T-cell (primary cell): ENCODE results near the gene SPCS2. TPM values are rescaled to one million over a fixed set of nuclear protein-coding genes. Genes with fewer than 3 reads are reported as not detected.
A peak's percentile ranks its signal among the peaks of the same experiment; 100 is the strongest.

Experiments used
- ATAC-seq, 4 experiments: fragments of 200-7000 bp in 3 of 4; fragments of 150-1000 bp in 1 of 4; cut with Tn5 transposase; replicated peaks in 1 of 4; 1 replicate in 3 of 4; 2 replicates in 1 of 4; pipeline ENCODE4 v1.10.0; 2021; ENCODE audit warnings: moderate library complexity in 3 of 4, mild to moderate bottlenecking in 2 of 4, moderate number of reproducible peaks in 1 of 4
- CTCF ChIA-PET, 2 donors: fragments of 300-600 bp; sonication (Branson Sonifier 250); formaldehyde crosslinking; loops; one replicate each; lab custom pipeline; 2022; ENCODE audit warnings: antibody characterized with exemption in 2 of 2; lab: Charles Lee
- POLR2A ChIA-PET, 2 donors: fragments of 300-600 bp; sonication (Branson Sonifier 250); formaldehyde crosslinking; loops; one replicate each; lab custom pipeline; 2022; ENCODE audit warnings: antibody characterized with exemption in 2 of 2; lab: Charles Lee
- DNase-seq, 35 experiments: peaks; one replicate each; pipeline versions ENCODE4 v3.0.0 to v3.0.0-alpha.2; 2013 to 2023
- H3K27ac ChIP-seq: one replicate; pipeline ENCODE4 v1.5.1; 2013; ENCODE audit warnings: low read length
- H3K27me3 ChIP-seq, 2 experiments: replicated peaks in 1 of 2; 1 replicate in 1 of 2; 2 replicates in 1 of 2; pipeline versions ENCODE4 v1.6.1 to v1.7.0; 2013; ENCODE audit warnings: low read length in 1 of 2, mixed read lengths in 1 of 2; ENCODE audit not compliant: control insufficient read depth in 2 of 2, insufficient read depth in 2 of 2; ENCODE audit errors: extremely low read depth in 1 of 2
- H3K36me3 ChIP-seq, 2 donors: 1 replicate in 1 of 2; 2 replicates in 1 of 2; pipeline versions ENCODE4 v1.6.1 to v1.7.0; 2013; ENCODE audit warnings: low read length in 1 of 2; ENCODE audit not compliant: control insufficient read depth in 2 of 2, insufficient read depth in 1 of 2; ENCODE audit errors: extremely low read depth in 1 of 2
- H3K4me1 ChIP-seq, 2 experiments: 1 replicate in 1 of 2; 2 replicates in 1 of 2; pipeline versions ENCODE4 v1.6.1 to v1.7.0; 2013; ENCODE audit warnings: low read length in 2 of 2, mixed read lengths in 1 of 2; ENCODE audit not compliant: insufficient read depth in 2 of 2, control insufficient read depth in 1 of 2; ENCODE audit errors: extremely low read depth in 1 of 2
- H3K4me3 ChIP-seq, 2 donors: 1 replicate in 1 of 2; 2 replicates in 1 of 2; pipeline versions ENCODE4 v1.5.1 to v1.7.0; 2013; ENCODE audit warnings: mild to moderate bottlenecking in 2 of 2, low read length in 1 of 2, moderate library complexity in 1 of 2; ENCODE audit not compliant: control insufficient read depth in 1 of 2; ENCODE audit errors: extremely low read depth in 1 of 2
- H3K9me3 ChIP-seq: 2 replicates; pipeline ENCODE4 v1.7.0; 2013
- H3K27ac Mint-ChIP-seq, 2 donors: one replicate each; pipeline ENCODE4 v1.8.0; 2020 to 2021; ENCODE audit warnings: mild to moderate bottlenecking in 2 of 2, mixed read lengths in 2 of 2
- H3K27me3 Mint-ChIP-seq, 2 donors: one replicate each; pipeline ENCODE4 v1.8.0; 2021 to 2022; ENCODE audit warnings: mixed read lengths in 2 of 2
- H3K36me3 Mint-ChIP-seq: one replicate; pipeline ENCODE4 v1.8.0; 2021; ENCODE audit warnings: mixed read lengths
- H3K4me1 Mint-ChIP-seq, 3 donors: one replicate each; pipeline ENCODE4 v1.8.0; 2020 to 2022; ENCODE audit warnings: mixed read lengths in 3 of 3, mild to moderate bottlenecking in 1 of 3
- H3K4me3 Mint-ChIP-seq, 3 donors: one replicate each; pipeline ENCODE4 v1.8.0; 2020 to 2022; ENCODE audit warnings: mild to moderate bottlenecking in 3 of 3, mixed read lengths in 3 of 3, moderate library complexity in 3 of 3
- H3K9me3 Mint-ChIP-seq, 3 donors: one replicate each; pipeline ENCODE4 v1.8.0; 2020 to 2022; ENCODE audit warnings: mixed read lengths in 3 of 3
- WGBS: methylation state at CpG from one replicate; pipeline ENCODE4 v1.1.5; 2013; ENCODE audit warnings: missing lambda C conversion rate; ENCODE audit not compliant: insufficient coverage; 5-methylcytosine and 5-hydroxymethylcytosine counted together
- total RNA-seq, 35 experiments: library from RNA in 6 of 35; stranded (reverse) in 6 of 35; fragments of 120-200 nt in 1 of 35; gene quantifications; one replicate each; pipeline versions ENCODE4 v1.2.1 to v1.2.4 and lab custom pipeline; 2013 to 2026

Gene SPCS2
- total RNA-seq, 5 donors from 2014 or later (not counting 1 experiment from before 2014, with no cell fraction given), result 75.4 to 101 (median 90.8) TPM

- CTCF ChIA-PET, result no interaction called here
- H3K27me3 Mint-ChIP-seq, result no peaks in the 10 kb centered on the region
Measured at GRCh38 chr11:74925281-74925680, 23.8 kb upstream of the SPCS2 start.

GRCh38 chr11:74926304-74927030 lies 22.6 kb upstream of the SPCS2 start:
- Mint-ChIP-seq H3K4me1 (no peaks in the 10 kb centered on the region), H3K9me3 (no peaks in the 10 kb centered on the region), H3K27me3 (no peaks in the 10 kb centered on the region), H3K36me3 (peaks cover 10% of the 10 kb centered on the region), H3K27ac (no peak overlapping the region), H3K4me3 (no peak overlapping the region)
- ChIA-PET POLR2A (no interaction called here), CTCF (interaction anchor here (0.6 to 0.8 kb wide), 2 partner anchors 397 to 1223 kb away, joined by 3 read pairs; no protein-coding TSS in a partner anchor)
- Histone ChIP-seq H3K9me3 (no peaks in the 10 kb centered on the region), H3K36me3 (no peaks in the 10 kb centered on the region), H3K4me1 (no peaks in the 10 kb centered on the region), H3K27me3 (no peaks in the 10 kb centered on the region), H3K4me3 (no peak overlapping the region), H3K27ac (no peak overlapping the region)
- WGBS, result 98% methylated on average over 4 of the region's 8 CpGs
- DNase-seq, result no peak
- ATAC-seq, result no peak

More at GRCh38 chr11:74925281-74925680, 23.8 kb upstream of the SPCS2 start:
- no peaks in the 10 kb centered on the region for H3K27me3 ChIP-seq
- DNase-seq (no peak), ATAC-seq (no peak)
- no peak overlapping the region for H3K4me3 ChIP-seq
- no peaks in the 10 kb centered on the region for H3K9me3 Mint-ChIP-seq
- no peak overlapping the region for H3K27ac ChIP-seq
- H3K36me3 ChIP-seq, result peaks cover 0 to 7% of the 10 kb centered on the region in 2 donors
- POLR2A ChIA-PET, result no interaction called here
- H3K4me1 Mint-ChIP-seq, result no peaks in the 10 kb centered on the region
- no peaks in the 10 kb centered on the region for H3K4me1 ChIP-seq
- no peak overlapping the region for H3K27ac Mint-ChIP-seq
- H3K36me3 Mint-ChIP-seq, result peaks cover 18% of the 10 kb centered on the region
- H3K9me3 ChIP-seq, result no peaks in the 10 kb centered on the region
- no peak overlapping the region for H3K4me3 Mint-ChIP-seq
- WGBS, result no CpG with 5 or more reads among the region's 4 CpGs

- H3K9me3 ChIP-seq, result no peaks in the 10 kb centered on the region
- H3K36me3 ChIP-seq, result no peaks in the 10 kb centered on the region
- H3K27ac ChIP-seq, result no peak overlapping the region
- Mint-ChIP-seq H3K36me3 (peaks cover 8% of the 10 kb centered on the region), H3K27me3 (no peaks in the 10 kb centered on the region), H3K9me3 (no peaks in the 10 kb centered on the region), H3K27ac (no peak overlapping the region), H3K4me3 (no peak overlapping the region), H3K4me1 (no peaks in the 10 kb centered on the region)
- DNase-seq, result no peak
- CTCF ChIA-PET, result no interaction called here
- H3K4me1 ChIP-seq, result no peaks in the 10 kb centered on the region
- POLR2A ChIA-PET, result no interaction called here
- H3K4me3 ChIP-seq, result no peak overlapping the region
- no peak for ATAC-seq
- no peaks in the 10 kb centered on the region for H3K27me3 ChIP-seq
Measured at GRCh38 chr11:74927496-74927895, 21.6 kb upstream of the SPCS2 start.

GRCh38 chr11:74929431-74930363 lies 19.4 kb upstream of the SPCS2 start:
- H3K27me3 ChIP-seq, result no peaks in the 10 kb centered on the region
- H3K4me3 Mint-ChIP-seq, result no peak overlapping the region
- ATAC-seq (peak; percentile 72 to 84 (median 78)), DNase-seq (peak; percentile 4 to 89 (median 52))
- no peaks in the 10 kb centered on the region for H3K9me3 Mint-ChIP-seq
- no peak overlapping the region for H3K4me3 ChIP-seq
- H3K27ac Mint-ChIP-seq, result no peak overlapping the region
- ChIA-PET CTCF (interaction anchor here (0.5 to 2.0 kb wide), 15 partner anchors 11 to 455 kb away, joined by 3 to 15 read pairs (median 3); no protein-coding TSS in a partner anchor), POLR2A (no interaction called here)
- H3K4me1 Mint-ChIP-seq, result no peaks in the 10 kb centered on the region
- H3K4me1 ChIP-seq, result no peaks in the 10 kb centered on the region
- H3K27ac ChIP-seq, result no peak overlapping the region
- H3K9me3 ChIP-seq, result no peaks in the 10 kb centered on the region
- peaks cover 13% of the 10 kb centered on the region for H3K36me3 Mint-ChIP-seq
- 77% methylated on average over 4 of the region's 8 CpGs for WGBS
- H3K27me3 Mint-ChIP-seq, result no peaks in the 10 kb centered on the region
- H3K36me3 ChIP-seq, result peaks cover 0 to 19% of the 10 kb centered on the region in 2 donors

- Histone ChIP-seq H3K27me3 (no peaks in the 10 kb centered on the region), H3K4me1 (no peaks in the 10 kb centered on the region), H3K36me3 (peaks cover 2 to 41% of the 10 kb centered on the region in 2 donors), H3K4me3 (no peak overlapping the region), H3K27ac (no peak overlapping the region), H3K9me3 (no peaks in the 10 kb centered on the region)
- H3K4me1 Mint-ChIP-seq, result no peaks in the 10 kb centered on the region
- H3K36me3 Mint-ChIP-seq, result peaks cover 27% of the 10 kb centered on the region
- no peak for DNase-seq
- H3K27ac Mint-ChIP-seq, result peak overlapping the region in 1 of 2 donors; percentile 24
- H3K27me3 Mint-ChIP-seq, result no peaks in the 10 kb centered on the region
- ATAC-seq, result no peak
- CTCF ChIA-PET, result interaction anchor here (0.6 to 1.5 kb wide), 5 partner anchors 9 to 316 kb away, joined by 3 to 4 read pairs (median 3); no protein-coding TSS in a partner anchor
- H3K4me3 Mint-ChIP-seq, result no peak overlapping the region
- WGBS, result 70% methylated on average over 5 of the region's 5 CpGs
- POLR2A ChIA-PET, result no interaction called here
- H3K9me3 Mint-ChIP-seq, result no peaks in the 10 kb centered on the region
Measured at GRCh38 chr11:74932169-74932568, 16.9 kb upstream of the SPCS2 start.

DNA sequence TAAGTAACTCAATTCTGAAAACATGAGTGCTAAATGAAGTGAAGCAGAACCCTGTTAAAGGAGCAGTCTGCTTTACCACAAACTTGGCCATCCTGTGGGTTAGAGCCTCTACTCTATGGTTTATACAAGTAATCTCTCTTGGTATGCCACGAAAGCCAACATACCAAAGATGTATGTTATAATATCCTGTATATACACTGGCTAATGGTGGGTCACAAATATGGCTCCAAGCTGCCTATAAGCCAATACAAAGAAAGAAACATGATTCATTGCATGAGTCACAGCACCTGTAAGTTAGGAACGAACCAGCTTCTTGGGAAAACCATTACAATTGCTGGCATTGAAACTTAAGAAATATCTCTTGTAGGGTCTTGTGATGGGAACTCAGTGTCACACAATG lies 16.3 kb upstream of the SPCS2 start:
- no peaks in the 10 kb centered on the region for H3K27me3 ChIP-seq
- DNase-seq (no peak), ATAC-seq (no peak)
- no CpG with 5 or more reads among the region's 2 CpGs for WGBS
- no peaks in the 10 kb centered on the region for H3K4me1 ChIP-seq
- no peak overlapping the region for H3K27ac Mint-ChIP-seq
- H3K27ac ChIP-seq, result no peak overlapping the region
- H3K4me1 Mint-ChIP-seq, result no peaks in the 10 kb centered on the region
- H3K4me3 Mint-ChIP-seq, result no peak overlapping the region
- CTCF ChIA-PET, result interaction anchor here in 1 of 2 donors (1.5 kb wide), 1 partner anchor 316 kb away, joined by 4 read pairs; no protein-coding TSS in a partner anchor
- POLR2A ChIA-PET, result no interaction called here
- H3K36me3 Mint-ChIP-seq, result peaks cover 29% of the 10 kb centered on the region
- H3K4me3 ChIP-seq, result no peak overlapping the region
- H3K9me3 ChIP-seq, result no peaks in the 10 kb centered on the region
- peaks cover 2 to 41% of the 10 kb centered on the region in 2 donors for H3K36me3 ChIP-seq
- H3K27me3 Mint-ChIP-seq, result no peaks in the 10 kb centered on the region
- H3K9me3 Mint-ChIP-seq, result no peaks in the 10 kb centered on the region
